ENCODE data around the gene TENM4. TPM values are rescaled to one million over a fixed set of nuclear protein-coding genes. Genes with fewer than 3 reads are reported as not detected.

Gene TENM4
- total and polyA plus RNA-seq, 2 of the 8 experiments (the other 6 are each of a cell fraction or from before 2014, with no cell fraction given) = 3.5 to 7.2 TPM

DNA sequence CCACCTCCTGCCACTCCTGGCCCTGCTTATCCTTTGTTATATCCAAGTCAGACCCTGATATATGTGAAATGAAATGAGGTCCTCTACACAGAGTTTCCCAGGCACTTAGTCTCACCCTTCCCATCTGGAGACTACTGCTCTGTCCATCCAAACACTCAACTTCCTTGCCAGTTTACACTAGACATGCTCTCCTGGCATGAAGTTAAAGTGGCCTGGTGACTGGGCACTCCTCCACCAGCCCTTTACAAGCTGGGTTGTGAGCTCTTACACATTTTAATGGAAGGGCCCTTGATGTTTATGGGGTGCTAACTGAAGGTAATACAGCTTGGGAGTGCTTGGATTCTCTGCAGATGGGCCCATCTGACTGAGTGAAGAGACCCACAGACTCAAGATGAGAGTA is 650.0 kb downstream of the TENM4 start (continued):
- TF ChIP-seq SIRT6 (IDR thresholded peaks at IDR 0.05; ENCODE audit: low read length) (no peak), CHD2 (IDR thresholded peaks at IDR 0.05; ENCODE audit: low read length) (no peak), CREB1 (IDR thresholded peaks at IDR 0.05) (no peak)
